Stimulated activated CD8-positive, alpha-beta memory T cell treated with anti-CD3 and anti-CD28 coated beads, Interleukin-15, amount 100 ng/mL, for 24 hours (primary cell): ENCODE results near the gene CCDC174.

Experiments used
- DNase-seq: peaks from one replicate; pipeline ENCODE4 v3.0.0-alpha.2; 2020; ENCODE audit warnings: low read depth

CCDC174 gene

GRCh38 chr3:14657579-14657978 lies 6.0 kb downstream of the CCDC174 start:
- DNase-seq, result no peak

- DNase-seq, result no peak
Measured at GRCh38 chr3:14658978-14659377, 7.4 kb downstream of the CCDC174 start.

- DNase-seq, result no peak
Measured at GRCh38 chr3:14660942-14661341, 9.4 kb downstream of the CCDC174 start.

DNA sequence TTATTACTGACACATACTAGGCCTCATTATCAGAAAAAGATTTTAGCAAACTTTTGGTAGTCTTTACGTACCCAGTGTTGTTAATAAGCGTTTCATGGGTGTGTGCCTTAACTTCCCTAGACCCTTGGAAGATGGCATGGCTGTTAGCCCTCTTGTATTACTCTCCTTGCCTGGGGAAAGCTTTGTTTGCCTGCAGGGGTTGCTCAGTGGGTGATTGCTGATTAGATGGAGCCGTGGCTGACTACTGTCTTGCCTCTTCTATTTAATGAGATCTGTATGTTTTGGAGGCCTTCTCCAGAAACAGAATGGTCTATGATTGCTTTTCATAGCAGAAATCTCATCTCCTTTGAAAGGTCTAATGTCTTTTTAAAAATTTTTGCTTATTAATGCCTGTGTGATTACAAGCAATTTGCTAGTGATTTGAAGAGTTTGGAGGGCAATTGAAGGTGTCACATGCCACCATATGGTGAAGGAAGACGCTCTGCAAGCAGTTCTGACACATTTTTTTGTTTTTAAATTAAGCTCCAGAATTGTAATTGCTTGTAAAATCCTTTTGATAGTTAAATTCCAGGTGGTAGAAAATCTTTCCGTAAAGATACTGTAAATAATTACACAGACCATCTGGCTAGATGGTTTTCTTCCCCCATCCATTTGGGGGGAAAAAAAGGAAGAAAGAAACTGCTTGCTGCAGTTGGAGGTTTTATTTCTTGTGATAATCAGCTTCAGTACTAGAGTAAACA lies 12.0 kb downstream of the CCDC174 start:
- DNase-seq, result no peak

- no peak for DNase-seq
Measured at GRCh38 chr3:14664170-14664569, 12.6 kb downstream of the CCDC174 start.

GRCh38 chr3:14672588-14672987 lies 21.0 kb downstream of the CCDC174 start:
- no peak for DNase-seq

DNA sequence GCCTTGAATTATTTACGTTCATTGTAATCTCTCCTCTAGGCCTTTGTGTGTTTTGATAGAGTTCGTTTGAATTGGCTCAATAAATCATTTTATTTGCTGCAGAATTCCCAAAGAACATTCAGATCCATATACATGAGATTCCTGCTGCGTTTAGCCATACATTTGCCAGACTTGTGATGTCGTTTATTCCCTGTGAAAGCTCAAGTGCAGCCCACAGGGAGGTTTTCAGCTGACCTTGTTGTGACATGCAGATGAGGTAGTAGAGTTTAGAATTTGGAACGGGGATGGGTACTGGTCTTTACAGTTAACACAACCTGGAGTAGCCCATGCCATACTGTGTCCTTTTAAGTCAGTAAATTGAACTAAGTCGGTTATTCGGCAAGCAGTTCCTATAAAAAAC lies 23.3 kb downstream of the CCDC174 start, which contains the start of gene C3orf20:
C3orf20 (plus strand) TSS at position 301 of the 400 bp plus-strand sequence. CDS start 7,573 bp downstream, outside the sequence.
- no peak for DNase-seq

DNA sequence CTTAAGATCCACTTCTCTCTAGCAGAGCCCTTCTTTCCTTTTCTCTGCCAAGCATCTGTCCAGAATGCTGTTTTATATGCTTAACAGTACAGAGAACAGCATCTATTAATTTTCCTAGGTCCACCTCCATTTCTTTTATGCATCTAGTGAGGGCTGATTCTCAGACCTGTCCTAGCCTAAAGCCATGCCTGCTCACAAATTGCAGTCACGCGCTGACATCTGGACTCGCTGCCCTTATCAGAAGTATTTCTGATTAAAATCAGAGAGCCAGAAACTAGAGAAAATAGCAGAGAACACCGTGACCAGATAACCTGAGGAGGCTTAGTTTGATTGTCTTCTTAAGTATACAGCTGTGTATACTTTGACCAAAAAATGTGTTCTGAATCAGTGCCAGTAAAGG lies 25.3 kb downstream of the CCDC174 start:
- no peak for DNase-seq

DNA sequence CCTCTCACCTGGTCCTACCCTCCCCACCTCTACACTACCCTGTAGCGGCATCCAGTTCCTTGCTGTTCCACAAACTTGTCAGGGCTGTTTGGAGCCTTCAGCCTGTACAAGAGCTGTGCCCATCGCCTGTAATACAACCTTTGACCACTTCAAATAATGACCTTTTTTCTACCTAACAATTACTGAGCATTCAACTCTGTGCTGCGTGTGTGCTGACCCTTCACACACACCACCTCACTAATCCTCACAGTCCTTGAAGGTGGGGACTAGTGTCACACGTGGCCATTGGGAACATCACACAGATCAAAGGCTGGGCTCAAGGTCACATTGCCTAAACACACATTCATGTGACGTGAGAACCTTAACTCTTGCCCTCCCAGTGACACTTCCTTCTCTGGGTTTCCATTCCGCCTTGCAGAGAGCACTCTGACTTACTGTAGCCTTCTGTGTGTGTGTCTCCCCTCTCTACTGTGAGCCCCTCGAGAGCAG lies 26.5 kb downstream of the CCDC174 start:
- no peak for DNase-seq

GRCh38 chr3:14680115-14680514 lies 28.6 kb downstream of the CCDC174 start:
- DNase-seq, result no peak

DNA sequence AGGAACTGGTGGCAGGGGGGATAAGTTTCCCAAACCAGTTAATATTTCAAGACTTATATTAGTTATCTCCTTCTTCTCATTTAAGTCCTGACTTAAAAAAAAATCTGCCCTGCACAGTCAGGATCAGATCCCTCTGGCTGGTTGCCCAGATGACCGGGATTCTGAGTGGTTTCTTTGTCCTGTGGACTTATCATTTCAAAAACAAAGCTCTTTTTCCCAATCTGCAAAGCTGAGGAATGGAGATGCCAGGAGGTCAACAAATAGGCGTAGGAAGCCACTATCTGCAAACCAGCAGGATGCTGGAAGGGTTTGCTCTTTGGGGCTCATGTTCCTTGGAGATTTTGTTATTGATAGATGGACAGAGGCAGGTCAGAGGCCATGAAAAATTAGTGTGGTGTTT lies 29.2 kb downstream of the CCDC174 start:
- no peak for DNase-seq

GRCh38 chr3:14684447-14684846 lies 32.9 kb downstream of the CCDC174 start:
- no peak for DNase-seq

DNA sequence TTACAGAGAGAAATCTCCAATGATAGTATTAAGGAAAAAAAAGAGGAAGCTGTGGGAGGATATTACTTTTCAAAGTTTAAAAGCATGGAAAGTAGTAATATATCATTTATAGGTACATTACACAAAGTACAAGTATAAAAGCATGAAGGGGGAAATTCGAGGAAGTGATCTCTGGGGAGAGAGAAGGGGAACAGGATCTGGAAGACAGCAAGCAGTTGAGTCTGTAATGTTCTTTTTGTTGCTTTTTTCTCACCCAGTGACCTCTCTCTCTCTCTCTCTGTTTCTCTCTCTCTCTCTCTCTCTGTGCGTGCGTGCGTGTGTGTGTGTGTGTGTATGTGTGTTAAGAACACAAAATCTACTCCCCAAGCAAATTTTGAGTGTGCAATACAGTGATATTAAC lies 33.6 kb downstream of the CCDC174 start:
- DNase-seq, result no peak

DNA sequence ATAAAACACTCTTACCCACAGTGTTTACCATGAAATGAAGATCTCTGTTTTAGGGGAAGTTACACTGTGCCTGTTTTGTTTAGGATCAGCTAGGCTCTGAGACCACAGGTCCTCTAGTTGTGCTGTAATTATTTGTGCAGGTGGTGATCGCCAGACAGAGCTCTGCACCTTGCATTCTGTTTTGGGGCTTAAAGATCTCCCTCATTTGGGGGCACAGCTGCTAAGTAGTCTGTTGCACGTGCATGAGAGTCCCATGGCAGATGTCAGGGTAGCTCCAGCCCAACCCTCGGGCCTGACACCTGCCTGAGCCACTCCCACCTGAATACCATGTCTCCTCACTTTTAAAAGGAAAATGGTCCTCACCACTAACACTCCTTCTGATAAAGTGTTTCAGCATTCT lies 35.8 kb downstream of the CCDC174 start:
- no peak for DNase-seq

DNA sequence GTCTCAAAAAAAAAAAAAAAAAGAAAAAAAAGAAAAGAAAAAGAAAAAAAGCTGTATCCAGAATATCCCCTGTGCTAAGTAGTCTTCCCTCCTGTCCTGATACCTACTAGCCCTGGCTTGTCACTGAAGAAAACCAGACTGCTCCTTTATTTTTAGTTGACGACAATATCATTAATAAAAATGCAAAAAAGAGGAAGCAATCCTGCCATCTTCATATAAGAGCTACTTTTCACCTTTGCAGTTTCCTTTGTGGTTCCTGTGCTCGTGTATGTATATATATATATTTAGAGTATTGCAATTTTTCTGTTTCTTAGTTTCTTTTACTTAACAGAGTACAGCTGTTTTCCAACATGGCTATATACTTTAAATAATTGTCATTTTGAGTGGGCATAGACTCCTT lies 37.0 kb downstream of the CCDC174 start:
- DNase-seq, result no peak

DNA sequence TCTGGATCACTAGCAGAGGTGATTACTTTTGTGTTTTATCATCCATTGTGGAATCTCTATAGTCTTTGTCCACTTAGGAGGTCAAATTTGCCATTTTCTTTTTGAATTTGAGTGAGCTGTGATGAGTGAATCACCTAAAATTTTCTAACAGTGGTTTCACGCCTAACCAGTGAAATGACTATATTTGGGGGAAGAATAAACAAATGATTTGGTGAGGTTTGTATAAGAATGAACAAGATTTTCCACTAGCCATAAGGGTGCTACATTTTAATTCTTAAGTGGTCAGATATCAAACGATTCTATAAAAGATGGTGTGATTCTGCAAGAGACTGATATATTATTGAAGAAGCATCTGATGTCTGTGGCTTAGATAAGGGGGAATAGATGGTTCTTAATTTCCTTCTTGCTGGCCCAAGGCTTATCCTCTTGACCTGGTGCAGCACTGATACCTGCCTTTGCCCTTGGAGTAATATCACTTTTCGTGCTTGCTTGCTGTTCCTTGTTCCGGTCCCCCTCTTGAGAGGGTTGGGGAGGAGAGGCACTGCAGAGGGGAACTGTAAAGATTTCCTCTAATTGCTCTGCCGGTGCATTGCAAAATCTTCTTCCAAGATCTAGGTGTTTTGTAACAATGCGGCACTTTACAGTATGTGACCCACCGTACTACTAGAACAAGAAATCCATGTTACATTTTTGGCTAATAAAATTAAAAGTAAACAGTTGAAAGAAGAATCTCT lies 37.9 kb downstream of the CCDC174 start:
- DNase-seq, result no peak

DNA sequence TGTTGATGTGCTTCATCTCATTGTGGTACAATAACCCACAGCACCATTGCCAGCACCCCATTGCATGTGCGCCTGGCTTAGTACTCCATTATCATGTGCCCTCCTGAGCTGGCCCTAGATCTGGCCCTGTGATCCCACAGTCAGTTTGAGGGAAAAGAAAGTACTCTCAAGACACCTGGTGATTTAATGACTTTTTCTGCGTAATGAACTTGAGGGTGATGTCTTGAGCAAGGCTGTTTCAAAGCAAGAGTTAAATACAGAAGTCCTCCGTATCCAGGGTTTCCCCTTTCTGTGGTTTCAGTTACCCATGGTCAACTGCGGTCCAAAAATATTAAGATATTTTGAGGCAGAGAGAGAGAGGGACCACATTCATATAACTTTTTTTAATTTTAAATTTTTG lies 39.7 kb downstream of the CCDC174 start:
- no peak for DNase-seq

- no peak for DNase-seq
Measured at GRCh38 chr3:14691719-14692118, 40.2 kb downstream of the CCDC174 start.

- no peak for DNase-seq
Measured at GRCh38 chr3:14698601-14699244, 47.2 kb downstream of the CCDC174 start.

DNA sequence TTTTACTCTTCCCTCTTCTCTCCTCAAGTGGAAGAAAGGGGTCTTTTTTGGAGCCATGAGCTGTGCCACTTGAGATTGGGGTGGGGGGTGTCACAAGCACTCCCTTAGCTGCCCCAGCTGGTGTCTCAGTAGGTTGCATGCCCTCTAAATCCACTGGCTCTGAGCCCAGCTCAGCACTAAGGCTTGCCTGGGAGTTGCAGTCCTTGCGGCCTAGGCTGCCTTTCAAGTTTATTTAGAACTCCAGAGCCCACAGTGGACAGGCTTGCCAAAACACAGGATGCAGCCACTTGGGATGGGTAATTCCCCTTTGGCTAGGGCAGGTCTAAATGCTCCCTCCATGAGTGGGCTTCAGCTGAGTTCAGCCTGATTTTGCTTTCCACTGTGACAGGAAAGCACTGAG lies 48.1 kb downstream of the CCDC174 start:
- DNase-seq, result no peak

DNA sequence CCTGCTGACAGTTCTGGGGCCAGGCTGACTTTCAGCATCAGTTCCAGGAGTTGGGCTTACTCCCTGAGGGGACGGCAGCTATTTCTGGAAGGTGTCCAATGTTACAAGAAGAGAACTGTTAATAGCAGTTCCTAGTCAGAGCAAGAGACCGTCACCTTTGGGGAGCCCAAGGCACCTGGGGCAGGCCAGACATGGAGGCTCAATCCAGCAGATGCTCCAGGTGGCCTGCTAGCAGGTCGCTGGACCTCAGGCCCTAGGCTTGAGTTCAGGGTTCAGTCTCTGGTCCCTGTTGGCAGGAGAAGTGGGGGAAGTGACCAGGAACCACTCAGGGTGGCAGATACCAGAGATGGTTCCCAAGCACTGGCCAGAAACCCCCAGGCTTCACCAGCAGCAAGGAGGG lies 49.3 kb downstream of the CCDC174 start:
- DNase-seq, result no peak

GRCh38 chr3:14701676-14702075 lies 50.1 kb downstream of the CCDC174 start:
- no peak for DNase-seq
